Measurements from ENCODE around the gene ARHGAP15. TPM values are rescaled to one million over a fixed set of nuclear protein-coding genes. Genes with fewer than 3 reads are reported as not detected.

ARHGAP15 gene
- total RNA-seq, 1 donor from 2014 or later, result not detected

DNA sequence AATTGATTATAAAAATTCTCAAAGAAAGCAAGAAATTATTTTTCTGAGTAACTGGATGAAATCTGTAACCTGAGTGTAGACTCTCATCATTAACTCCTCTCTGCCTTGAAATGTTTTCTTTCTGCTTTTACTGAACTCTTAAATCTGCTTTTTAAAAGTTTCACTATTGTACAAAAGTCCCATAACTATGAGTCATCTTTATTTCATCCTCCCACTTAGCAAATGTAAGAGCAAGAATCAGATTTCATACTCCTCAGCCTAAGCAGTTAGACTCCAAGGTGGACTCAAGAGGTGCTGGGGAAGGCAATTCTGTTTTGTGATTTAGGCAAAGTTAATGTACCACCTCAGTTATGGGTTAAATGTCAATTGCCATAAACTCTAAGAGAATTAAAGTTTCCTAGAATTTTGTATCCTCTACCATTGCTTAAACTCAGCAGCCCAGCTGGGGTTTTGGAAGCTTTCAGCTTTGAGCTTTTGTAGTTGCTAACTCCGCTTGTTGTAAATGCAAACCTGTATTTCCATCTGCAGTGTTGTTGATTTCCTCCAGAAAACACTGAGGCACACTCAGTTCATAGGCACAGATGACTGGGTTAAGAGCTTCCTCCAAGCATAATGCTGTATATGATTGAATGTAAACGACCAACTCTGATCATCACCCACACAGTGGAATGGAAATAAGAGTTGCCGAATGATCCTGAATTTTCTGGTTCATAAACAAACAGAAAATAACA is 268.8 kb downstream of the ARHGAP15 start:
- no peak for DNase-seq (ENCODE audit: low read depth, low spot score)

GRCh38 chr2:143398781-143399180 is 269.6 kb downstream of the ARHGAP15 start:
- no peak for DNase-seq (ENCODE audit: low read depth, low spot score)

- DNase-seq (ENCODE audit: low read depth, low spot score), result no peak
These were observed 270.4 kb downstream of the ARHGAP15 start for GRCh38 chr2:143399631-143400069.

DNA sequence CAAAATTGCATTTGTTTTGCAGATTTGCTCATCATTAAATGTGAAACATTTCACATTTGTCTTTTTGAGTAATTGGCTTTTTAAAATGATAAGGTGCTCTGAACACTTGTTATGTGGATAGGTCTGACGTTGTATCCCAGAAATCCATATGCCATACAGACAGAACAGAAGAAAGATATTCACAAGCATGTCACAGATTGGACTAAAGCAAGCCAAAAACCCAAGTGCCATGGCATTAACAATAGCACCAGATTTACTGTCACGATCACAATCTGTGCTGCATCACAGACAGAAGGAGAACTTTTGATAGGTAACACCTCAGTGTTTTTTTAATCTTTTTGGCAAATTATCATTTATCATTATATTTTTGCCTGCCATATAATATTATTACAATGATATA is 272.6 kb downstream of the ARHGAP15 start:
- no peak for DNase-seq (ENCODE audit: low read depth, low spot score)

- no peak for DNase-seq (ENCODE audit: low read depth, low spot score)
These were observed 273.2 kb downstream of the ARHGAP15 start for GRCh38 chr2:143402451-143402850.

GRCh38 chr2:143410082-143410897 is 281.1 kb downstream of the ARHGAP15 start:
- DNase-seq (ENCODE audit: low read depth, low spot score), result no peak

DNA sequence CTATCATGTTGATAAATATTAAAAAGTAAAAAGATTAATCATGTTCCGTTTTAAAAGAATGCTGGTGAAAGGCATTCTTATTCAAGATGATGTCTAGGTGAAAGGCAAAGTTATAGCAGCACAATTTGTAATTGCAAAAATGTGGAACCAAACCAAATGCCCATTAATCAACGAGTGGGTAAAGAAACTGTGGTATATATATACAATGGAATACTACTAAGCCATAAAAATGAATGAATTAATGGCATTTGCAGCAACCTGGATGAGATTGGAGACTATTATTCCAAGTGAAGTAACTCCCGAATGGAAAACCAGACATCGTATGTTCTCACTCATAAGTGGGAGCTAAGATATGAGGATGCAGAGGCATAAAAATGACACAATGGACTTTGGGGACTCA is 286.4 kb downstream of the ARHGAP15 start:
- DNase-seq (ENCODE audit: low read depth, low spot score), result no peak

- DNase-seq (ENCODE audit: low read depth, low spot score), result no peak
These were observed 288.2 kb downstream of the ARHGAP15 start for GRCh38 chr2:143417428-143417827.

DNA sequence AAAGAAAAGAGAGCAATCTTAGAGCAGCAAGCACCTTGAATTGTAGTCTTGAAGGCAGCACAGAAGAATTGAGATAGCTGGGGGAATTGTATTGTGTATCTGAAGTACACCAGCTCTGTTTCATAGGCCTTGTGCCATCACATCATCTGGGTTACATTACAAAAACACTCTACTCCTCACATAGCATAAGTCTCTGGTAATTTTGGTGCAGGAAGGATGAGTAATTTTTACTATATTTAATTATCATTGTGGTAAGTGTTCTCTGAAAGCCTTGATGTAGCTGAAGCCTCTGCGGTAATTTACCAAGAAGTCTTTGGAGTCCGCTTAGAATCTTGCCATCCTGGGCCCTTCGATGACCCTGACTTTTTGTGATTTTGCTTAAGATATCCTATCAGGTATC is 291.1 kb downstream of the ARHGAP15 start:
- no peak for DNase-seq (ENCODE audit: low read depth, low spot score)

DNA sequence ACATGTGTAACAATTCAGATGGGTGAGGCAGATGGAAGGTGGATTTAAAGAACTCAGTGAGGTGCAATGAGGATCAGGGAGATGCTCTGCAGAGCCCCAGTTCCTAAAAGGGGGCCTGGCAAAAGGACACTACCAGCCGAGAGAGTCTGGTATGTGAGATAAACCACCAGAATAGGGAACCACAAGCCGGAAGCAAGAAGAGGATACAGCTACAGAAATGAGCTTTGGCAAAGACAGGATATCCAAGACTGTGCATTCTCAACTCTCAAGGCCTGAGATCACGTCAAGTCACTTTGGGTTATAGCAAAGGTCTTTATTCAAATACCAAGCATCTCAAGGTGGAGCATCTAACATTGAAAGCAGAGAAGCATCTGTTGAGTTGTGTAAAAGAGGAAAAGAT is 293.5 kb downstream of the ARHGAP15 start:
- no peak for DNase-seq (ENCODE audit: low read depth, low spot score)

GRCh38 chr2:143425896-143426295 is 296.7 kb downstream of the ARHGAP15 start:
- DNase-seq (ENCODE audit: low read depth, low spot score), result no peak

GRCh38 chr2:143426296-143426695 is 297.1 kb downstream of the ARHGAP15 start:
- no peak for DNase-seq (ENCODE audit: low read depth, low spot score)

DNA sequence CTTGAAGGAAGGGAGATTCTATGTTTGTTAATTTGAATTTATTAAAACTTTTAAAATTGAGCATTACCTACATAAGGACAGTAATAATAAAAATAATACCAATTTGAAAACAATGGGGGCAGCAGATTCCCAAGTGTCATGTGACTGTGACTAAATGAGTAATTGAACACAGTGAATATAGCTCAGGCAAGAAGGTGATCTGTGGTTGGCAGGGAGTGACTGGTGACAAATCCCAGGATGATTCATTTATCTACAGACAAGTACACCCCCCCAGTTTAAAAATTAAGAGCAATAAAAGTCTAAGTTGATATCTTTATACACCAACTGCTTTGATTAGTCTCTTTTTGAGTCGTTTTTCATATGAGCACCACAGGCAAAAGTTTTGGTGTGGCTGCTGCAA is 299.5 kb downstream of the ARHGAP15 start:
- no peak for DNase-seq (ENCODE audit: low read depth, low spot score)

- peak; percentile 4 for DNase-seq (ENCODE audit: low read depth, low spot score)
These were observed 300.9 kb downstream of the ARHGAP15 start for GRCh38 chr2:143429932-143430679.

DNA sequence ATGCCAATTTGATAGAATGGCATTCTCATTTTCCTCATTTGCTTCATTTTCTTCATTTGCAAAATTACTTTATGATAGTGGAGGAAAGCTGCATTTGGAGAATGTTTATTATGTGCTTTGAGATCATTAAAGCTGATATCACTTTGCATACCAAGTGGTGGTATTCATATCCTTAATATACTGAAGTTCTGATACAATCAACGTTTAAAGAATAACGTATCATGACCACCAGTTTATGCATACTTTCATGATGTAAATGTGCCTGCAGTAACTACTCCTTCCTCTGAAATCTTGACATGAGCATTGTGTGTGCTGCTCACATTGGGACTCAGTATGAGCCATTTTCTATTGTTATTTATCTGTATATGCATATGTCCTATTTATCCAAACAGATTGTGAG is 302.1 kb downstream of the ARHGAP15 start:
- DNase-seq (ENCODE audit: low read depth, low spot score), result no peak

GRCh38 chr2:143433251-143433650 is 304.0 kb downstream of the ARHGAP15 start:
- no peak for DNase-seq (ENCODE audit: low read depth, low spot score)

- no peak for DNase-seq (ENCODE audit: low read depth, low spot score)
These were observed 304.6 kb downstream of the ARHGAP15 start for GRCh38 chr2:143433840-143434239.

GRCh38 chr2:143434445-143434844 is 305.2 kb downstream of the ARHGAP15 start:
- DNase-seq (ENCODE audit: low read depth, low spot score), result no peak

DNA sequence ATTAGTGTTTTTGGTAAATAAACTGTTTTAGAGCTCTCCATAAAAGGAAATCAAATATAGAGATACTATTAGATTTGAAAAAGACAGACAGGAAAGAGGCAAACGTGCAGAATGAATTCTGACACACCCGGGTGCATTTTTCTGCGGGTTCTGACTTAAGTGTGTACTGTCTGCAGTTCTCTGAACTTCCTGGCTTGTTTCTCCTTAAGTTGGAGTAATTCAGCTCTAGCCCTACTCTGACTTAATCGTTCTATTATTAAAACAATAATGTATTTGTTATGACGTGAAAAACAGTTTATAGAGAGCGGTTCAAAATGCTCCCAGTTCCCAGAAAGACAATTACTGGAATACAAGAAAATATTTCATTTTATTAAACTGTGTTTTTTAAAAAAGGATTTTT is 305.9 kb downstream of the ARHGAP15 start:
- DNase-seq (ENCODE audit: low read depth, low spot score), result no peak

GRCh38 chr2:143436951-143437350 is 307.7 kb downstream of the ARHGAP15 start:
- DNase-seq (ENCODE audit: low read depth, low spot score), result no peak

DNA sequence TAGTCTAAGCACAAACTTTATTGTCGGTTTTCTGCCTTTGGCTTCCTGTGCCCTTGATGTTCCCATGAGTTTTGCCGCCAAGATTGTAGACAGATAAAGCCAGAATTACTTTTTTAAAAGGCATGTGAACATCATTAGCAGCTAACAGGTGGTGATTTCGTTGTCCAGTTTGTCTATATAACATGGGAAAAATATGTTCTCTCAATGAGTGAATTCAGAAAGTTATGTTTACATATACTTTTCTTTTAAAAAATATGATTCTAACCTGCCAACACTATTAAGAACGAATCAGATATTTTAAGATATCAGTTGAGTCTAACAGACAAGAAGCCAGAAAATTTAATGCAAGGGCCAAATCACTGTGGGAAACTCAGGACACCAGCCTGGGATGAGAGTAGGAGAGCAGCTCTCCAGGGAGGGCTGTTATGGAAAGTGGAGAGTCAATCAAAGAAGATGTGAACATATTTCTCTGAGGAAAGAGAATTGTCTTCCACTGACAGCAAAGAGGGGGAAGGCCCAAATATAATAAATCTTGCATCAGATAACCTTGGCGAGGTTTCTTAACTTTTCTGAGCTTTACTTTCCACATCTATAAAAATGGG is 311.3 kb downstream of the ARHGAP15 start:
- no peak for DNase-seq (ENCODE audit: low read depth, low spot score)

- DNase-seq (ENCODE audit: low read depth, low spot score), result no peak
These were observed 313.0 kb downstream of the ARHGAP15 start for GRCh38 chr2:143442193-143442592.
